HG02970 (cell line): ENCODE data around the gene CARMIL1.
"Not testable (repeated sequence)": the region's sequence is repeated elsewhere in the genome, so short reads cannot be mapped to it uniquely, and the experiment has no call there.

Source experiments
- ATAC-seq: cut with Tn5 transposase; IDR thresholded peaks from one replicate; pipeline ENCODE4 v1.9.1; 2021; ENCODE audit warnings: mild to moderate bottlenecking, moderate library complexity, moderate number of reproducible peaks; ENCODE audit not compliant: unreplicated experiment, low FRiP score

The CARMIL1 gene

DNA sequence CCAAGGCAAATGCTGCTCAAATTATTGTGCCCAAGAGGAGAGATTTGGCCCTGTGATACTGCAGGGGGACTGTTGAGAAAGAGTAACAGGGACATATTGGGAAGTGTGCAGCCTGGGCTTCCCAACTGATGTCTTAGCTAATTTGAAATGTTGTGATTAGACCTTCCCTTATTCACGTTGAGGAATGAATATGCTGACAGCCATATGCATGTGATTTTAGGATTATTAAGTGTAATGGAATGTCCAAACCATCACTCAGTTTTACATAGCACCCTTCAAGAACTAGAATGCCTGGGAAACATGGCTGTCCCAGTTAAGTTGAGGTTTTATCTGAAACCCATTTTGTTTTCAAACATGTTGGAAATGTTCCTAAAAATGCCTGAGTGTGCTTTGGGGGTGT is 81.4 kb downstream of the CARMIL1 start:
- ATAC-seq, result no peak

DNA sequence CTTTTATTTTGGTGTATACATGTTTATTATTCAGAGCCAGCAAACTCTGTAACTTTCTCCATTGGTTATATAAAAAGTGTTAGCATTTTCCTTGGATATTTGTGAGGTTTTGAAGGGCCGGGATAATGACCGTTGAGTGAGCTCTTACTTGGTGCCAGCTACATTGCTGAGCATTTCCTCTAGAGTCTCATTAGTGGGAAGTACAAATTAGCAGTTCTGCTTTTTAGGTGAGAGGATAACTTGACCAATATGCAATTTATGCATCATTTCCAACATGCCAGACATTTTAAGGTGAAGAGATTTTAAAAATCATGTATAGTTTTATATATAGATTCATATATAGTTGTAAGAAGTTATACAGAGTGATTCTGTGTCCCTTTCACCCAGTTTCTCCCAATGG is 84.3 kb downstream of the CARMIL1 start:
- ATAC-seq, result no peak

DNA sequence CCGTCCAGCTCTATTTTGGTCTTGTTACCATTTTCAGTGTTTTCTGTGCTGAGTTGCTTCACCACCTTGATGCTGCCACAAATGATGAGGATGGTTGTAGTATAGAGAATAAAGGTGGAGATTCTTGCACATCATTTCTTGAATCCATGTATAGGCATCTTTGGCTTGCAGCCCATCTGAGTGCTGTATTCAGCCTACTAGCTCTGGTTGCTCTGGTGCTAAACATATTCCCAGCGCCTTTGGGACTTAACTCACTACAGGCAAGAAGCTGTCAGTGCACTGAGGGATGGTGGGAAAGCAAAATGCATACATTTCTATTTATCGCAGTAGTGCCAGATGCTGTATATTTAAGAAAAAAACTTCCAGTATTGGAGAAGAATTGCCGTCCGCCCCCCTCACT is 86.0 kb downstream of the CARMIL1 start:
- no peak for ATAC-seq

GRCh38 chr6:25366903-25367545 is 87.8 kb downstream of the CARMIL1 start:
- ATAC-seq, result no peak

- no peak for ATAC-seq
These were observed 89.9 kb downstream of the CARMIL1 start for GRCh38 chr6:25369036-25369432.

GRCh38 chr6:25369433-25370177 is 90.4 kb downstream of the CARMIL1 start:
- no peak for ATAC-seq

GRCh38 chr6:25370178-25371036 is 91.2 kb downstream of the CARMIL1 start:
- no peak for ATAC-seq

GRCh38 chr6:25371037-25371347 is 91.8 kb downstream of the CARMIL1 start:
- no peak for ATAC-seq

- ATAC-seq, result no peak
These were observed 96.0 kb downstream of the CARMIL1 start for GRCh38 chr6:25375125-25375524.

- ATAC-seq, result no peak
These were observed 98.5 kb downstream of the CARMIL1 start for GRCh38 chr6:25377664-25378063.

DNA sequence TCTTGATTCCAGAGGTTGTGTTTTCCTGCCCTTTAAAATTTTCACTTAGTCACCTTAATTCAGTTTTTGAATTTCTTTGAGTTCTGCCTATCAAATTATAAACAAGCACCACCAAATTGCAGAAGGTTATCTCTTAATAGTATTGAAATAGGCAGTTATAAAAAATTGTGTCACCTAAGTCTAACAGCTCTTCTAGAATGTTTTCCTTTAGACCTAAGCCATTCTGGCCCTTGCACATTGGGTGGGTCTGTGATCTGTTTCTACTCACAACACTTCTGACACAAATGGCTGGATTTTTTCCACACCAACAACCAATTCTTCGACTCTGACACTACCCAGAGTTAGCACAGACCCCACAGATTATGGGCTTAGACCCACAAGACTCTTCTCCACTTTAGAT is 101.9 kb downstream of the CARMIL1 start:
- no peak for ATAC-seq

- ATAC-seq, result not testable (repeated sequence)
These were observed 103.3 kb downstream of the CARMIL1 start for GRCh38 chr6:25382476-25382875.

GRCh38 chr6:25384234-25384633 is 105.1 kb downstream of the CARMIL1 start:
- ATAC-seq, result no peak

DNA sequence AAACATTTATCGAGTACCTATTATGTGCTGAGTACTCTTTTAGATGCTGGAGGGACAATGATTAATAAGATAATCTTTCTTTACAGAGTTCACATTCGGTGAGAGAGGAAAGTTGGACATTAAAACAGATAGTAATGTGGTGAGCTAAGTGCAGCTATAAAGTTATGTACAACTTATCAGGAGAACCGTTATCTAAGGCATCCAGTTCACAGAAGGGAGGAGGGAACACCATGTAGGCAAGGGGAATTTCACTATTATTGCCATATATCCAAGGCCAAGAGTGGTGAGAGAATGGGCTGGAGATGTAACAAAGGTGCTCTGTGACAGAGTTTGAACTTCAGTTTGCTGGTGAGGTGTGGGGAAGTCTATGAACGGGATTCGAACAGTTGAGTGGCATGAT is 105.8 kb downstream of the CARMIL1 start:
- ATAC-seq, result no peak

DNA sequence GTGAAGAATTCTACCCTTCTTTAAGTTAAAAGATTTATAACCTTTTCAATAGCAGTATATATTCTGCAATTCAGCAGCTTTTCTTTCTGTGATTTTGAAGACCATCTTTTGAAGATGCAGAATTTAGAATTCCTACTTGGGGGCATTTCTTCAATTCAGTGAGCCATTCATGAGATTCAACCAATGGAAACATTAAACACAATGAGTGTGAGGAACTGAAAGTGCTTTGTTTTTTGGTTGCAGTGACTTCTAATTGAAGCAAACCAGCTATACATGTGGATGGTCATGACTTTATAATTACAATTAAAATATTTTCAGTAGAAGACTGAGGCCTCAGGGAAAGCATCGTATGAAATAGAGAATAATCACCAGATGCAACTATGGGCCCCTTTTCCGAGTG is 108.3 kb downstream of the CARMIL1 start:
- ATAC-seq, result no peak

- ATAC-seq, result no peak
These were observed 108.7 kb downstream of the CARMIL1 start for GRCh38 chr6:25387911-25388310.

DNA sequence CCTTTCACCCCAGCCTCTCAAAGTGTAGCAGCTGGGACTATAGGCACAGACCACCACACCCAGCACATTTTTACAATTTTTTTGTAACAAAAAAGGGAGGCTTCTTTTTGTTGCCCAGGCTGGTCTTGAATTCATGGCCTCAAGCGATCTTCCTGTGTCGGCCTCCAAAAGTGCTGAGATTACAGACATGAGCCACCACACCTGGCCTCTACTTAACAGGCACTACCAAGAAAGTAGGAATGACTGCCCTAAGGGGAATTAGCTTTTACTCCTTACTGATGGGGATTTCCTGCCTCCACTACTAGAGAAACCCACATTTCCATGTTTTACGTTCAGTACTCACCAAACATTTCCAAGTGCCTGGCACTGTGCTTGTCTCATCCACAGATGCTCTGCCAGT is 109.6 kb downstream of the CARMIL1 start:
- ATAC-seq, result no peak

- ATAC-seq, result no peak
These were observed 110.3 kb downstream of the CARMIL1 start for GRCh38 chr6:25389471-25389870.

GRCh38 chr6:25392372-25392771 is 113.2 kb downstream of the CARMIL1 start:
- no peak for ATAC-seq

- no peak for ATAC-seq
These were observed 116.6 kb downstream of the CARMIL1 start for GRCh38 chr6:25395731-25396130.

DNA sequence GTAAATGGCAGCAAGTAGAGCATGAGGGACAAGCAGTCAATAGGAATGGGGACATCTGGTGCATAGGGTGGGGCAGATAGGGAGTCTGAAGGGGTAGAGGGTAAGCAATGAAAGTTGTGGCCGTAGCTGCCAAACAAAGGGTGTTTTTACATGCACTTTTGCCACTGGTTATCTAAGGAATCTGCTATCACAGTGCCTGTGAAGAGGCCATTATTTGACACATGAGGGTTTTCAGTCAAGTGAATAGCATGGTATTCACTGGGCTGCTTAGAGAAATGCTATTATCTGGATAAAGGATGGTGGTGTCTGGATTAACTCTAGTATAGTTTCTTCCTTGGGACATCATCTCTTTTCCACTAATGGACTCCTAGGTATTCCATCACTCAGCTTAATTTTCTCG is 118.2 kb downstream of the CARMIL1 start:
- no peak for ATAC-seq
